ENCODE results near the gene HOXA6. TPM values are rescaled to one million over a fixed set of nuclear protein-coding genes. Genes with fewer than 3 reads are reported as not detected.

HOXA6 gene
- total RNA-seq, 1 donor from 2014 or later: not detected

- no peak overlapping the region for H3K27ac Mint-ChIP-seq
- no peak for DNase-seq
These were observed 8.0 kb downstream of the HOXA6 start for GRCh38 chr7:27139334-27140125.

GRCh38 chr7:27138985-27139333 lies 8.6 kb downstream of the HOXA6 start:
- Mint-ChIP-seq H3K27me3 (peaks cover 46% of the 10 kb centered on the region), H3K9me3 (no peaks in the 10 kb centered on the region), H3K27ac (no peak overlapping the region), H3K36me3 (ENCODE audit: low read depth) (no peaks in the 10 kb centered on the region), H3K4me3 (no peak overlapping the region), H3K4me1 (peaks cover 6% of the 10 kb centered on the region)
- ChIA-PET CTCF (no interaction called here), POLR2A (no interaction called here)
- ATAC-seq (ENCODE audit: low read depth) (no peak), DNase-seq (no peak)
- intact Hi-C loops (cut with micrococcal nuclease): no loop called here
- TF ChIP-seq CTCF (IDR thresholded peaks at IDR 0.05): no peak

More at GRCh38 chr7:27139334-27140125, 8.0 kb downstream of the HOXA6 start:
- ATAC-seq (ENCODE audit: low read depth): no peak
- Mint-ChIP-seq H3K36me3 (ENCODE audit: low read depth) (no peaks in the 10 kb centered on the region), H3K4me1 (peaks cover 6% of the 10 kb centered on the region), H3K4me3 (no peak overlapping the region), H3K27me3 (peaks cover 40% of the 10 kb centered on the region), H3K9me3 (no peaks in the 10 kb centered on the region)
- intact Hi-C loops (cut with micrococcal nuclease): no loop called here
- TF ChIP-seq CTCF (IDR thresholded peaks at IDR 0.05): no peak
- ChIA-PET CTCF (no interaction called here), POLR2A (no interaction called here)

GRCh38 chr7:27138472-27138871 lies 9.1 kb downstream of the HOXA6 start:
- Mint-ChIP-seq H3K4me1 (peaks cover 6% of the 10 kb centered on the region), H3K4me3 (no peak overlapping the region), H3K27ac (no peak overlapping the region), H3K36me3 (ENCODE audit: low read depth) (no peaks in the 10 kb centered on the region), H3K9me3 (no peaks in the 10 kb centered on the region), H3K27me3 (peaks cover 49% of the 10 kb centered on the region)
- TF ChIP-seq CTCF (IDR thresholded peaks at IDR 0.05): no peak
- ChIA-PET CTCF (no interaction called here), POLR2A (no interaction called here)
- ATAC-seq (ENCODE audit: low read depth) (no peak), DNase-seq (no peak)
- intact Hi-C loops (cut with micrococcal nuclease): no loop called here

- no peaks in the 10 kb centered on the region for H3K9me3 Mint-ChIP-seq
- ChIA-PET POLR2A (no interaction called here), CTCF (no interaction called here)
- DNase-seq (no peak), ATAC-seq (ENCODE audit: low read depth) (no peak)
- no peak for TF ChIP-seq CTCF (IDR thresholded peaks at IDR 0.05)
- no peak overlapping the region for H3K4me3 Mint-ChIP-seq
- H3K27me3 Mint-ChIP-seq: peaks cover 54% of the 10 kb centered on the region
- intact Hi-C loops (cut with micrococcal nuclease): no loop called here
- peaks cover 6% of the 10 kb centered on the region for H3K4me1 Mint-ChIP-seq
- no peaks in the 10 kb centered on the region for H3K36me3 Mint-ChIP-seq (ENCODE audit: low read depth)
- no peak overlapping the region for H3K27ac Mint-ChIP-seq
These were observed 9.8 kb downstream of the HOXA6 start for GRCh38 chr7:27137640-27138315.

GRCh38 chr7:27134392-27134791 lies 13.2 kb downstream of the HOXA6 start:
- ChIA-PET POLR2A (no interaction called here), CTCF (no interaction called here)
- no peak for ATAC-seq (ENCODE audit: low read depth)
- Mint-ChIP-seq H3K9me3 (no peaks in the 10 kb centered on the region), H3K4me1 (peaks cover 2% of the 10 kb centered on the region), H3K4me3 (no peak overlapping the region), H3K36me3 (ENCODE audit: low read depth) (no peaks in the 10 kb centered on the region), H3K27me3 (peaks cover 47% of the 10 kb centered on the region), H3K27ac (no peak overlapping the region)
- no peak for TF ChIP-seq CTCF (IDR thresholded peaks at IDR 0.05)
- no peak for DNase-seq
- intact Hi-C loops (cut with micrococcal nuclease): no loop called here

Measured in activated B cell treated with CpG ODN at 0.5 μM for 24 hours (primary cell).